GM19397 (cell line): ENCODE results near the gene RGS9.
A peak's percentile ranks its signal among the peaks of the same experiment; 100 is the strongest.
"Not testable (repeated sequence)": the region's sequence is repeated elsewhere in the genome, so short reads cannot be mapped to it uniquely, and the experiment has no call there.

Experiments
- ATAC-seq: cut with Tn5 transposase; IDR thresholded peaks from one replicate; pipeline ENCODE4 v1.9.1; 2021; ENCODE audit warnings: mild to moderate bottlenecking, moderate library complexity; ENCODE audit not compliant: unreplicated experiment

RGS9 gene

DNA sequence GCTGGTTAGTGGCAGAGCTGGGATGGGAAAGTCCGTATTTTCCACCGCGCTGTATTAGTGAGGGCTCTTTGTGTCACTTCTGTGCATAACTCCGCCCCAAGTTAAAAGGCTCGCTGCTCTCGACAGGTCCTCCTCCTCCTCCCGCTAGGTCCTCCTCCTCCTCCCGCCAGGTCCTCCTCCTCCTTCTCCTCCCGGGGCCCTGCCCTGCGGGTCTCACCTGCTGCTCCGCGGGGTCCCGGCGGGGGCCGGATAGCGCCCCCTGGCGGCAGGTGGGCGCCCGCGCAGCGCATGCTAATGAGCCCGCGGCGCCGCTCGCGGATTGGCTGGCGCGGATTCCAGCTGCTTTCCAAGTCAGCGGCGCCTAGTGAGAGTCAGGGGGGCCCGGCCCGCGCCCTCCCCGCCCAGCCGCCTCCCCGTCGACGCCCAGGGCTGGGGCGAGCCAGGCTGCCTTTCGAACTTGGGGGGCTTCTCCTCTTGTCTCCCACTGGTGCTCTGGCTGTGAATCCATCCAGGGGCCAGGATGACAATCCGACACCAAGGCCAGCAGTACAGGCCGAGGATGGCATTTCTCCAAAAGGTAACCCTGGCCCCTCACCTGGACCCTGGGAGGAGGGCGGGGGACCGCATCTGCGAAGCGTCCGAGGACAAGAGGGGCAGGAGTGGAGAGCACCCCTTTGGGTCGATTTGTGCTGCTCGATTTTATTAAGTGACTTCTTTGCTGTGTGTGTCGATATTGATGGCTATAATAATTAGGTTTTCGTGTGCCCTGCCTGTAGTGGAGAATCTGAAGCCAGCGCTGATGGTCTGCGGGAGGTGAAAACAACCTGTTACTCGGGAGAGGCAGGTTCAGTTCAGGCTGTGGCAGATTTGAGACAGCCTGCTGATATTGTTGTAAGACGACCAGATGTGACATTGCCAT, at the start of gene RGS9:
Gene RGS9, plus strand, starts transcription at position 350 of the 919 bp plus-strand sequence. Its CDS starts 171 bp downstream, at position 521.
- ATAC-seq, result peak; percentile 87

DNA sequence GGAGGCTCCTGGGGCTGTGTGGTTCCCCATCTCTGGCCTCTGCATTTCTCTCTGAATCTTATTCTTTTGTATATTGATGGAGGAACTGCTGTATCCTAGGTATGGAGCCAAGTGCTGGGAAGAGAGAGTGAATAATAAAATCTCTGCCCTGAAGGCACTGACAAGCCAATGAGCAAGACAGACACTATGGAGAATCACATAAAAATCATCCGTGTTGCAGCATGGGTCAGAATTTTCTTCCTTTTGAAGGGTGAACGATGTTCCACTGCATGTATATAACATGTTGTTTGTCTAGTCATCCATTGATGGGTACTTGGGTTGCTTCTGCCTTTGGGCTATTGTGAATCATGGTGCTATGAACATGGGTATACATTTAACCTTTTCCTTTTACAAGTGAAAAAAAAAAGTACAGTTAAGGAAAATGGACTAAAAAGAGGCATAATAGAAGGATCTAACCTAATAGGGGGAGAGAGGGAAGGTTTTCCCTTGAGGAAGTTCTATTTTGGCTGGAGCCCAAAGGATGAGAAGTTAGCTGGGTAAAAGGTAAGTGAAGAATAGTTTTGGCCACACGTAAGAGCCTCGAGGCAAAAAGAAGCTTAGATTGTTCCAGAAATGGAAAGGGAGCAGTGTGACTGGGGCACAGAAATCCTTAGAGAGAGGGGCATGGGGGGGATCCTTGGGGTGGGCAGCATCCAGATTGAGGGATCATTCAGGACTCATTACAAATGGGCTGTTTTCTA, 48.4 kb upstream of the RGS9 start:
- ATAC-seq, result no peak

DNA sequence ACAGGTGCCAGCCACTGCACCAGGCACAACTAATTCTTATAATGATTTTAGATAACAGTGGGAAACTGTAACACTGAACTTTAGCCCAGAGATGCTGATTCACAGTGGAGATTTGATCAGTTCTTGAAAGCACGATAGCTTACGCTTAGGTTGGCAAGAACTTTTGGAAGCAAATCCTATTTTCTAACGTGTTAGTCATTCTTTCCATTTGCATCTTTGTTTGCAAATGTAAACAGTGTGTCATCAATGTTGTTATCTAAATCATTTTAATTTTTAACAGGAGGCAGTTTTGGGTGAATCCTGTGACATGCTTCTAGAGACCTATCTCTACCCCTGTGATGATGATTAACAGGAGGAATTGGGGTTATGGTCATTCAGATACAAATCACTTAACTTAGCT, 44.9 kb upstream of the RGS9 start:
- ATAC-seq, result no peak

DNA sequence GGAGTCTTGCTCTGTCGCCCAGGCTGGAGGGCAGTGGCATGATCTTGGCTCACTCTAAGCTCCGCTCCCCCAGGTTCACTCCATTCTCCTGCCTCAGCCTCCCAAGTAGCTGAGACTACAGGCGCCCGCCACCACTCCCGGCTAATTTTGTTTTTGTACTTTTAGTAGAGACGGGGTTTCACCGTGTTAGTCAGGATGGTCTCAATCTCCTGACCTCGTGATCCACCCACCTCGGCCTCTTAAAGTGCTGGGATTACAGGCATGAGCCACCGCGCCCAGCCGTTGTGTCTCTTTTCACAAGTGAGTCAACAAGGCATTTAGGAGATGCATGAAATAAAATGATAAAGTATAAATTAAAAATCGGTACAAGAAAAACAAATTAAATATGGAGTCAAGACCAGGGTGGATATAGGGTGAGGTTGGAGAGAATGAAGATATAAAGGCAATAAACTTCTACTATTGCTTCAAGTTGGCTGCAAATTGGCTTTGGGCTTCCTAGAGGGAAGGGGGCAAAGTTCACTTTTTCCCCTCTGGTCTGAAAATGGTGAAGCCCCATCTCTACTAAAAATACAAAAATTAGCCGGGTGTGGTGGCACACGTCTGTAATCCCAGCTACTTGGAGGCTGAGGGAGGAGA, 44.3 kb upstream of the RGS9 start:
- not testable (repeated sequence) for ATAC-seq

DNA sequence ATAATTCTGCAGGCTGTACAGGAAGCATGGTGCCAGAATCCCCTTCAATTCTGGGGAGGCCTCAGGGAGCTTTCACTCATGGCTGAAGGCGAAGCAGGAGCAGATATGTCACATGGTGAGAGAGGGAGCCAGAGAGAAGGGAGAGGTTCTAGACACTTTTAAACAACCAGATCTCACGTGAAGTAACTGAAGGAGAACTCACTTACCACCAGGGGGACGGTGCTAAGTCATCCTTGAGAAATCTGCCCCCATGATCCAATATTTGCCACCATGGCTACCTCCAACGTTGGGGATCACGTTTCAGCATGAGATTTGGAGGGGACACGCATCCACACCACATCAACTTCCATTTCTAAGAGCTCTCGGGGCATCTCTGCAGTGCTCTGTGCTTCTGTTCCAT, 43.2 kb upstream of the RGS9 start:
- no peak for ATAC-seq

DNA sequence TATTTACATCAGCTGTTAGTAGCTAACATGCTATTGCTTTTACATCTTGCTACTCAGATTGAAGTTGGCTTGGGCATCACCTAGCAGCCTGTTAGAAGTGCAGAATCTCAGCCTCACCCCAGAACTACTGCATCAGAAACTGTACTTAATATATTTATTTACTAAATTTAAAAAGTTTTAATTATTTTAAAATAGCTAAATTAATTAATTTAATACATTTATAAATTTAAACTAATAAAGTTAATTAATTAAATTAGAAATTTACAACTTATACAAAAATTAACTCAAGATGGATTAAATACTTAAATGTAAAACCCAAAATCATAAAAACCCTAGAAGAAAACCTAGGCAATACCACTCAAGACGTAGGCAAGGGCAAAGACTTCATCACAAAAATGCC, 41.7 kb upstream of the RGS9 start:
- ATAC-seq, result no peak

DNA sequence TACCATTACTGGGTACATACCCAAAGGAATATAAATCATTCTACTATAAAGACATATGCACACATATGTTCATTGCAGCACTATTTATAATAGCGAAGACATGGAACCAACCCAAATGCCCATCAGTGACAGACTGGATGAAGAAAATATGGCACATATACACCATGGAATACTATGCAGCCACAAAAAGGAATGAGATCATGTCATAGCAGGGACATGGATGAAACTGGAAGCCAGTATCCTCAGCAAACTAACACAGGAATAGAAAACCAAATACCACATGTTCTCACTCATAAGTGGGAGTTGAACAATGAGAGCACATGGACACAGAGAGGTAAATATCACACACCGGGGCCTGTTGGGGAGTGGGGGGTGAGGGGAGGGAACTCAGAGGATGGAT, 40.8 kb upstream of the RGS9 start:
- not testable (repeated sequence) for ATAC-seq

DNA sequence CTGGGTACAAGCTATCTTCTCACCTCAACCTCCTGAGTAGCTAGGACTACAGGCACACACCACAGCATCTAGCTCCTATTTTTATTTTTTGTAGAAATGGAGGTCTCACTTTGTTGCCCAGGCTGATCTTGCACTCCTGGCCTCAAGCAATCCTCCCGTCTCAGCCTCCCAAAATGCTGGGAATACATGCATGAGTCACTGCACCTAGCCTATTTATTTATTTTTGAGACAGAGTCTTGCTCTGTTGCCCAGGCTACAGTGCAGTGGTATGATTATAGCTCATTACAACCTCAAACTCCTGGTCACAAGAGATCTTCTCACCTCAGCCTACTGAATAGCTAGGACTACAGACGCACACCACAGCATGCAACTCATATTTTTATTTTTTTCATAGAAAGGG, 40.1 kb upstream of the RGS9 start:
- no peak for ATAC-seq

DNA sequence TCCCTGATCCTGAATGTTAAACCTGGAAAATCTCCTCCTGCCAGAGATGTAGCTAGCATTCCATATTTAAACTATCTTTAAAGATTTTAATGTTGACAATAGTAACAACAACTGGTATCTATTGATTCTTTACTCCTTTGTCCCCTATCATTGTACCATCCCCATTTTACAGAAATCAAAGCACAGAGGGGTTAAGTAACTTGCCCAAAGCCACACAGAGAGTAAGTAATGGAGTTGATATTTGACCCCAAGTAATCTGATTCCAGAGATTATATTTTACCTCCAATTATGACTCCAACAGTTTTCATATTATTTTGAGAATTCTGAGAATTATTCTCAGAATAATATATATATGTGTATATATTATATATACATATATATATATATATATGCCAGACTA, 37.7 kb upstream of the RGS9 start:
- ATAC-seq, result no peak

DNA sequence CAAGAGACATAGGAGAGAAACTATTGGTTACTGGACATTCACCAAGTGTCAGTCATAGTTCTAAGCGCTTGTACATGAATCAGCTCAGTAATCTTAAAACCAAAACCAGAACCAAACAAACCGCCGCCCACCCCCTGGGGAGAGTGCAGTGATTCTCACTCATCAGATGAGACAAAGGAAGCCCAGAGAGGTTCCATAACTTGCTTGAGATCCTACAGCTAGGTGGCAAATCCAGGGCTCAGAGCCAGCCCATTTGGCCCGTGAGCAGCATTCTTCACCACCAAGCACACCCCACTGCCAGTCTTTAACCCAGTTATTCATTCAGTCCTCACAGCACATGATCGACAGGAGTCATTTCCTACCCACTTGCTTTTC, 37.2 kb upstream of the RGS9 start:
- ATAC-seq, result peak; percentile 70

DNA sequence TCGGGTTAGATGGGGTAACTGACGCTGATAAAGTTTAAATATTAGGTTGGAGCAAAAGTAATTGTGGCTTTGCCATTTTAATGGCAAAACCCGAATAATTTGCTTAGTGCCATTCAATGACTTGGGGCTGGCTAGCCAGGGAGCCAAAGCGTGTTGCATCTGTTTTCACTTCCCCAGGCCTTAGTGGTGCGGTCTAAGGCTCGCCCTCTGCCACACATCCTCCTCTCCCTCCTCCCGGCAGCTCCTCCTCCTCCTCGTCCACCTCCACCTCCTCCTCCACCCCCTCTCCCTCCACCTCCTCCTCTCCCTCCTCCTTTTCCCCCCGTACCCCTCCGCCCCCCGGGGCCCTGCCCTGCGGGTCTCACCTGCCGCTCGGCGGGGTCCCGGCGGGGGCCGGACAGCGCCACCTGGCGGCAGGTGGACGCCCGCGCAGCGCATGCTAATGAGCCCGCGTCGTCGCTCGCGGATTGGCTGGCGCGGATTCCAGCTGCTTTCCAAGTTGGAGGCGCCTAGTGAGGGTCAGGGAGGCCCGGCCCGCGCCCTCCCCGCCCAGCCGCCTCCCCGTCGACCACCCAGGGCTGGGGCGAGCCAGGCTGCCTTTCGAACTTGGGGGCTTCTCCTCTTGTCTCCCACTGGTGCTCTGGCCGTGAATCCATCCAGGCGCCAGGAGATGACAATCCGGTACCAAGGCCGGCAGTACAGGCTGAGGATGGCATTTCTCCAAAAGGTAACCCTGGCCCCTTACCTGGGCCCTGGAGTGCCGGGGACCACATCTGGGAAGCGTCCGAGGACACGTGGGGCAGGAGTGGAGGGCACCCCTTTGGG, 36.6 kb upstream of the RGS9 start:
- ATAC-seq, result peak; percentile 80

DNA sequence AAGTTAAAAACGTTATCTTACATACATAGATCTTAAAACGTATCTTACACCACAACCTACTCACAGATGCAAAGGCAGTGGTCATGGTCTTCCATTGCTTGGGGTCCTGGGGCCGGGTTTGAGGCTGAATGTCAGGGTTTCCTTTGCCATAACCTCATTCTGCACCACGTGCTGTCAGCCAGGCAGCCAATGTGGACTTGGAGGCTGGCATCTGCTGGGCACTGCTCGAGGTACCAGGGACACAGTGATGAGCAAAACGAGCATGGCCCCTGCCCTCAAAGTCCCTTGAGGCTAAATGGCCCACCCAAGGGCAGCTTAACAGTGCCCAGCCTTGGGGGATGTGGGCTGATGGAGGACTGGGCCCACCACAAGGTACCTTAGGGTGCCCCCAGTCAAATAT, 35.8 kb upstream of the RGS9 start:
- no peak for ATAC-seq

DNA sequence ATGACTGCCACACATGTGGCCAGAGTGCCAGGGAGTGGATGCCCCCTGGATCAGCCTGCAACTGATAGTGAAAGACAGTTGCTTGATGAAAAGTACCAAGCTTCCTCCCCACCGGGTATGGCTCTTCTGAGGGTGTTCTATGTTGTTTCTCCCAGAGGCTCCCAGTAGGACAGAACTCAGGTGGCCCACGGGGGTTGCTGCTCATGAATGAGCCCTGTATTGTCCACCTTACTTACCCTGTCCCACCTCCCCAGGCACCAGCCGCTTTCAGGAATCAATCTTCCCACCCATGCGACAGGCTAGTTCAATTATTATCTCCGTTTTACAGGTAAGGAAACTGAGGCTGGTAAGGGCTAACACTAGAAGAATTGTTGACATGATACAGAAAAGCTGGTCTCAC, 34.9 kb upstream of the RGS9 start:
- ATAC-seq, result no peak

DNA sequence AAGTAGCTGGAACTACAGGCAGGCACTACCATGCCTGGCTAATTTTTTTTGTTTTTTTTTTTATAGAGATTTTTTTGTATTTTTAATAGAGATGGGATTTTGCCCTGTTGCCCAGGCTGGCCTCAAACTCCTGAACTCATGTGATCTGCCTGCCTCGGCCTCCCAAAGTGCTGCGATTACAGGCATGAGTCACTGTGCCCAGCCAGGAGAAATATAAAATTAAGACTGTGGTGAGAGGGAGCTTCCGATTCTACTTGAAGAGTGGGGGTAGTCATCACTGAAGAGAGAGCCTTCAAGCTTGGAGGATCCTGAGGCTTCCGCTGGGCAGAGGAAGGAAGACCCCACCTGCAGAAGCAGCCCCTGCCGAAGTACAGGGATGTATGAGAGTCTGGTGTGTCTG, 34.4 kb upstream of the RGS9 start:
- no peak for ATAC-seq

DNA sequence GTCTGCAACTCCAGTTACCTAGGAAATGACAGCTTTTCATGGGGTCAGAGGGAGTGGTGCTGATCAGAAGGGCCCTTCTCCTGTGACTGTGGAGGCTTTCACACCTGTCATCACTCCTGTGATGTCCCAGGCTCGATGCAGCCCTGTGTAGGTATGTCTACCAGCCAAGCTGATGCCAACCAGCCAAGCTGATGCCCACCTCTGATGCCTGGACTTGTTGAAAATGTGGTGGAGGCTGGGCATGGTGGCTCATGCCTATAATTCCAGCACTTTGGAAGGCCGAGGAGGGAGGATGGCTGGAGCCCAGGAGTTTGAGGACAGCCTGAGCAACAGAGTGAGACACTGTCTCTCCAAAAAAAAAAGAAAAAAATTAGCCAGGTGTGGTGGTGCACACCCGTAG, 33.7 kb upstream of the RGS9 start:
- no peak for ATAC-seq

DNA sequence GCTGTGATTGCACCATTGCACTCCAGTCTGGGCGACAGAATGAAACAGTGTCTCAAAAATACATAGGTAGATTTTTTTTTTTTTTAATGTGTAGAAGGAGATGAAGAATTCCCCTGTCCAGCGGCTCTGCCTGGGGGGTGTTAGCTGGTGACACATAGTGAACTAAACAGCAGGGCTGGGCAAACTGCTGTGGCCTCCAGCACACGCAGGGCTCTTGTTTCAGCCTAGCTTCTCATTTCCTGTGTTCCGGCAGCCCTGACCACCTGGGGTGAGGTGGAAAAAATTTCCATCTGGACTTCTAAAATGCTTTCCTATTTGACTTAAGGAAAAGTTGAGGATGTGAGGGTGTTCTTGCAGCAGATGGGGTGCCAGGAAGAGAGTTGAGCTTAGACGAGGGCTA, 33.3 kb upstream of the RGS9 start:
- no peak for ATAC-seq

DNA sequence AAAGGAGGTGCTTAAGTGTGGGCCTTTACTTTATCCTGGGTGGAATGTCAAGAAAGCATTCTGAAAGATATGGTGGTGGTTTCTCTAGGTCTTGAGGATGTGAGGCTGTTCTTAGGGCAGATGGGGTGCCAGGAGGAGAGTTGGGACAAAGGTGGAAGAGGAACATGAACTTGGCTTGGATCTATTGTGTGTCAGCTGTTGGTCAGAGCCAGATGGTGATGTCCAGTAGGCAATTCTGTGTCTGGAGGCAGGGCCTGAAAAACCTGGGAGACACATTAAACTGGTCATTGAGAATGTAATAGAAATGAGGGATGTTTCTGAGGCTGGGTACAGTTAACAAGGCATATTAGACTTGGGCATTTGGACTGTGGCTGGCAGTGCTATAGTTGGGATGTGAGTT, 32.6 kb upstream of the RGS9 start:
- no peak for ATAC-seq

DNA sequence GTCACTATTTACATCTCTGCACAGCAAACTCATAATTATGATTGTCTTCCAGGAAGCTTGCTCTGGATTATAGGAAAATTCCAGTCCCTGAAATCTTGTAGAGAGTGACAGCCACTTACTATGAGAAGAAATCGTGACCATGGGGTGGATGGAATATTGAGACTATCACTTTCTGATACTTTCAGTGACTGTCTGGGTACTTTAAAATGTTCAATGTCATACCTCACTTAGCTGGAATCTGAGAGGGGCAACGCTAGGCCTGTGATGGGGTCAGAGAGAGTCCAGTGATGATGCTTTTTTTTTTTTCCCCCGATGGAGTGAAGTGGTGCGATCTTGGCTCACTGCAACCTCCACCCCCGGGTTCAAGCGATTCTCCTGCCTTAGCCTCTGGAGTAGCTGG, 32.2 kb upstream of the RGS9 start:
- ATAC-seq, result no peak

DNA sequence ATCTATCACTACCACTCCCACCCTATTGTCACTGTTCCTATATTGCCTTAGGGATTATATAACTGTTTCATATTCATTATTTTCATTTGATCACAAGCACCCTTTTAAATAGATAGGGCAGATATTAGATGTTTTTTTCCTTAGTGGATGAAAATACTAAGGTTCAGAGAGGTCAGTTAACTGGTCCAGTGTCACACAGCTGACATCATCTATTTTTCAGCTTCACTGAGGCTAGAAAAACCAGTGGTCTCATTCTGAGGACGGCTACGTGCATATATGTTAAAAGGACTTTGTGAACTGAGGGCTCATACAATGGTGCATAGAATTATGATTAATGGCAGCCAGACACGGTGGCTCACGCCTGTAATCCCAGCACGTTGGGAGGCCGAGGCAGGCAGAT, 29.0 kb upstream of the RGS9 start:
- ATAC-seq, result no peak

DNA sequence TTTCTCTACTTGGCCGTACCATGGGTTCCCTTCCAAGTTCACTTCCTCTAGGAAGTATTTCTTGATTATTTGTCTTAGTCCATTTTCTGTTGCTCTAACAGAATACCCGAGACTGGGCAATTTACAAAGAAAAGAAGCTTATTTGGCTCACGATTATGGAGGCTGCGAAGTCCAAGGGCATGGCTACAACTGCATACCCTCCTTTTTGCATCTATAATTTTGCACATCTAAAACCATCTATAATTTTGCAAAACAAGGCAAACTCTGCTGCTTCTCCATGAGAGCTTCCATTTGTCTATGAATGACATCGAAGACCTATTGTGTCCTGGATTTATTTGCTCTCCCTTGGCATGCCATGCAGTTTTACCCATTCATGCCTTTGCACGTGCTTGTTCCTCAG, 27.6 kb upstream of the RGS9 start:
- no peak for ATAC-seq
